ENCODE results near the gene TLE3. TPM values are rescaled to one million over a fixed set of nuclear protein-coding genes. Genes with fewer than 3 reads are reported as not detected.

The TLE3 gene
- total and polyA plus RNA-seq, 2 of the 4 experiments (the other 2 are of a cell fraction), result 6.5 to 16.3 TPM

GRCh38 chr15:70029297-70029701 lies 68.4 kb downstream of the TLE3 start:
- POLR2A ChIA-PET (ENCODE audit: unreplicated experiment), result no interaction called here
- Histone ChIP-seq H3K79me1 (ENCODE audit: low read depth in 1 of 2, low read length in 2 of 2) (no peaks in the 10 kb centered on the region), H3K56ac (ENCODE audit: extremely low read depth, insufficient read depth, low read length) (no peak overlapping the region), H3K9ac (ENCODE audit: low read depth, low read length) (no peak overlapping the region), H3K4ac (ENCODE audit: low read depth, low read length) (no peak overlapping the region), H3K18ac (ENCODE audit: low read depth, low read length) (no peak overlapping the region), H4K91ac (ENCODE audit: insufficient read depth, low read depth, low read length) (no peak overlapping the region), H2BK20ac (ENCODE audit: low read depth, low read length) (no peak overlapping the region), H4K20me1 (ENCODE audit: insufficient read depth, low read length) (no peaks in the 10 kb centered on the region), H2AFZ (replicated peaks; ENCODE audit: low read length, poor library complexity) (no peak overlapping the region), H3K27me3 (ENCODE audit: control insufficient read depth, insufficient read depth, low read length) (peaks cover 68% of the 10 kb centered on the region), H3K27ac (ENCODE audit: insufficient read depth, low read length) (no peak overlapping the region), H3K14ac (replicated peaks; ENCODE audit: low read depth, low read length) (no peak overlapping the region), H3K4me2 (ENCODE audit: low read depth, low read length) (no peak overlapping the region), H3K4me1 (ENCODE audit: control insufficient read depth, insufficient read depth, low read length) (peaks cover 6% of the 10 kb centered on the region; the same call in 1 of the 2 replicates), H3K9me3 (ENCODE audit: control insufficient read depth, insufficient read depth, low read length) (no peaks in the 10 kb centered on the region), H2AK5ac (ENCODE audit: low read depth, low read length) (no peak overlapping the region), H4K5ac (ENCODE audit: low read depth, low read length) (no peak overlapping the region), H2BK120ac (ENCODE audit: low read depth, low read length) (no peak overlapping the region), H3K9me1 (ENCODE audit: insufficient read depth, low read length) (peaks cover 8% of the 10 kb centered on the region; the same call in 1 of the 2 replicates), H3K4me3 (ENCODE audit: insufficient read depth, low read depth, low read length) (no peak overlapping the region), H2BK15ac (ENCODE audit: low read depth, low read length) (no peak overlapping the region), H4K8ac (ENCODE audit: low read depth in 2 of 2, low read length in 2 of 2) (no peak overlapping the region), H3K36me3 (ENCODE audit: control insufficient read depth, insufficient read depth, low read length) (no peaks in the 10 kb centered on the region), H2AK9ac (replicated peaks; ENCODE audit: low read depth, low read length, poor library complexity) (no peak overlapping the region), H3K23ac (ENCODE audit: low read depth, low read length) (no peak overlapping the region), H2BK5ac (ENCODE audit: low read depth, low read length, poor library complexity, severe bottlenecking) (no peak overlapping the region)
- no peak for ATAC-seq (ENCODE audit: low read depth)
- no CpG with 5 or more reads among the region's 3 CpGs for WGBS, 2 experiments (ENCODE audit: extremely low coverage in 2 of 2, insufficient read length in 1 of 2)
- intact Hi-C loops (cut with micrococcal nuclease) (no loop called here), dilution Hi-C loops (cut with HindIII; ENCODE audit: low sequenced_read_pairs, unreplicated experiment) (no loop called here), in situ Hi-C loops (cut with MboI; ENCODE audit: low sequenced_read_pairs) (no loop called here)
- TF ChIP-seq MAZ (IDR thresholded peaks at IDR 0.05; ENCODE audit: borderline replicate concordance, low read depth, low read length) (no peak), RCOR1 (IDR thresholded peaks at IDR 0.05; ENCODE audit: insufficient replicate concordance, low read length) (no peak), SMC3 (IDR thresholded peaks at IDR 0.05; ENCODE audit: low read depth, low read length) (no peak), MXI1 (IDR thresholded peaks at IDR 0.05; ENCODE audit: borderline replicate concordance, low read depth, low read length) (no peak), NFE2L2 (IDR thresholded peaks at IDR 0.05; ENCODE audit: low read depth, low read length) (no peak), MAFK (IDR thresholded peaks at IDR 0.05; ENCODE audit: low read depth, low read length) (no peak), CEBPB (IDR thresholded peaks at IDR 0.05; ENCODE audit: low read depth, low read length) (no peak), BHLHE40 (IDR thresholded peaks at IDR 0.05; ENCODE audit: low read depth, low read length) (no peak), FOS (IDR thresholded peaks at IDR 0.05; ENCODE audit: low read depth, low read length) (no peak), RFX5 (IDR thresholded peaks at IDR 0.05; ENCODE audit: low read depth, low read length) (no peak), ELK1 (IDR thresholded peaks at IDR 0.05; ENCODE audit: borderline replicate concordance, low read depth, low read length) (no peak), POLR2A (IDR thresholded peaks at IDR 0.05; ENCODE audit: low read depth, low read length) (no peak), CTCF (conservative IDR thresholded peaks at IDR 0.05; ENCODE audit: low read depth, low read length) (no peak), USF2 (IDR thresholded peaks at IDR 0.05; ENCODE audit: low read depth, low read length) (no peak), RAD21 (IDR thresholded peaks at IDR 0.05; ENCODE audit: low read length) (no peak), CHD1 (IDR thresholded peaks at IDR 0.05; ENCODE audit: low read depth, low read length) (no peak)
- DNase-seq, result no peak
- no TSS peak for BruUV-seq (replicated peaks)
- CTCF ChIA-PET, result no interaction called here
